Small intestine (tissue), 7 donors: ENCODE data around the gene OARD1. TPM values are rescaled to one million over a fixed set of nuclear protein-coding genes. Genes with fewer than 3 reads are reported as not detected.
"Not testable (repeated sequence)": the region's sequence is repeated elsewhere in the genome, so short reads cannot be mapped to it uniquely, and the experiment has no call there.

ENCODE experiments used
- DNase-seq, 2 donors: peaks; one replicate each; pipeline versions ENCODE4 v3.0.0 to v3.0.0-alpha.2; 2013
- FAIRE-seq: peaks from 2 replicates; lab custom pipeline; 2012; peaks lifted over from hg19 to GRCh38; lab: Jason Lieb, UNC
- H3K27ac ChIP-seq, 3 donors: one replicate each; pipeline ENCODE4 v1.5.1; 2013; ENCODE audit warnings: low read length in 2 of 3, mild to moderate bottlenecking in 2 of 3, control low read depth in 1 of 3, inconsistent platforms in 1 of 3, low read depth in 1 of 3, moderate library complexity in 1 of 3
- H3K27me3 ChIP-seq, 3 donors: one replicate each; pipeline ENCODE4 v1.6.1; 2013; ENCODE audit warnings: low read length in 3 of 3, inconsistent platforms in 1 of 3; ENCODE audit not compliant: control insufficient read depth in 3 of 3, insufficient read depth in 3 of 3
- H3K36me3 ChIP-seq, 3 donors: one replicate each; pipeline ENCODE4 v1.6.1; 2013; ENCODE audit warnings: low read length in 3 of 3, inconsistent platforms in 1 of 3, low read depth in 1 of 3, mild to moderate bottlenecking in 1 of 3, moderate library complexity in 1 of 3; ENCODE audit not compliant: control insufficient read depth in 3 of 3, insufficient read depth in 2 of 3
- H3K4me1 ChIP-seq, 3 donors: one replicate each; pipeline ENCODE4 v1.6.1; 2013; ENCODE audit warnings: low read length in 2 of 3, inconsistent platforms in 1 of 3, low read depth in 1 of 3, mild to moderate bottlenecking in 1 of 3, moderate library complexity in 1 of 3; ENCODE audit not compliant: control insufficient read depth in 3 of 3, insufficient read depth in 2 of 3
- H3K4me3 ChIP-seq, 3 donors: one replicate each; pipeline ENCODE4 v1.5.1; 2013; ENCODE audit warnings: low read length in 3 of 3, control low read depth in 1 of 3, inconsistent platforms in 1 of 3, low read depth in 1 of 3, mild to moderate bottlenecking in 1 of 3, moderate library complexity in 1 of 3
- H3K9me3 ChIP-seq, 2 donors: one replicate each; pipeline ENCODE4 v1.6.1; 2013; ENCODE audit warnings: low read depth in 1 of 2, low read length in 1 of 2; ENCODE audit not compliant: control insufficient read depth in 2 of 2, insufficient read depth in 1 of 2
- WGBS, 3 donors: extraction: QIAGEN DNeasy Blood & Tissue Kit; methylation state at CpG; one replicate each; pipeline ENCODE4 v1.1.7; 2013; 5-methylcytosine and 5-hydroxymethylcytosine counted together
- polyA plus RNA-seq, 4 donors: library from polyadenylated mRNA; stranded (reverse) in 3 of 4; unstranded in 1 of 4; fragments of 200-250 nt in 3 of 4; fragments of 120-200 nt in 1 of 4; gene quantifications; one replicate each; pipeline versions ENCODE4 v1.2.1 to v1.2.3, GENCODE V29; 2013
- donor health status: healthy with polysubstance abuse.
- donor health status: control.
- donor health status: control.
- donor health status: Bipolar disorder and iron deficiency.
- donor health status: healthy.

OARD1 gene
- polyA plus RNA-seq, 4 donors, result 31.3 to 78.1 (median 43.6) TPM

DNA sequence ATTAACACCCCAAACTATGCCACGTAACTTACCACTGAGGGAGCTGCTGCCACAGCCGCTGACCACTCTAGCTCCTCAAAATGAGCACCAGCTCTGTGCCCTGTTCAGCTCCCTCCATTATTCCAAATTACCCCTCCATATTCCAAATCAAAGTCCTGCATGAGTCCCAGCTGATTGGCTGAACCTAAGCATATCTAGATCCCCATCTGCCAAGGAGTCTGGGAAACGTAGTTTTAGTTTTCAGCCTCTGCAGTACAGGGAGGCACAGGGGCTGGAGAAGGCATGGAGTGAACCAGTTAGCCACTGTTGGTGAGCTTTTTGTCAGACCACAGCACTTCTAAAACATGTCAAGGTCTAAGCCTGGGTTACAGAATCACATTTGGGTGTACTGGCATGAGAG is 49.0 kb downstream of the OARD1 start:
- FAIRE-seq, result no peak
- WGBS, 3 donors, result 85 to 90% (median 90%) methylated on average over 3 of the region's 3 CpGs
- DNase-seq, result no peak
- H3K36me3 ChIP-seq, result peaks cover 0 to 19% (median 2%) of the 10 kb centered on the region in 3 donors
- no peak overlapping the region for H3K4me3 ChIP-seq
- peaks cover 0 to 8% of the 10 kb centered on the region in 2 donors for H3K9me3 ChIP-seq
- no peak overlapping the region for H3K27ac ChIP-seq
- H3K27me3 ChIP-seq, result no peaks in the 10 kb centered on the region
- H3K4me1 ChIP-seq, result peaks cover 0 to 14% (median 0%) of the 10 kb centered on the region in 3 donors

DNA sequence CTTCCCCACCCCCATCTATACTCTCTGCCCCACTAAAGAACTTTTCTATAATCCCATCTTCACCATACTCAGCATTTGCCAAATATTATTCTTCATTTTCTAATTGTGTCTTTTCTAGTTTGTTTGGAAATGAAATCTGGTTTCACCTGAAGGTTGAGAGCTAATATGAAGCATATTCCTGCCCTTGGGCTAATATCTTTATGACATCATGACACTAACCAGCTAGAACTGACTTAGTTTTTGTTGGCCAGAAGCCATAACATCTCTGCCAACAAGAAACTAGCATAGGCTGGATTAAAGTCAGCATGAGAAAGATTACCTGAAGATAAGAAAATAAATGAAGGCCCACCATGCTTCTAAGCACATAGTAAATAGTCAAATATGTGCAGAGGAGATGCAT is 49.9 kb downstream of the OARD1 start:
- Histone ChIP-seq H3K4me3 (no peak overlapping the region), H3K4me1 (peaks cover 0 to 8% (median 0%) of the 10 kb centered on the region in 3 donors), H3K27ac (no peak overlapping the region), H3K27me3 (no peaks in the 10 kb centered on the region), H3K9me3 (peaks cover 0 to 8% of the 10 kb centered on the region in 2 donors), H3K36me3 (peaks cover 0 to 10% (median 0%) of the 10 kb centered on the region in 3 donors)
- FAIRE-seq (no peak), DNase-seq (no peak)

- 86 to 98% (median 92%) methylated on average over 3 of the region's 3 CpGs for WGBS, 3 donors
- H3K9me3 ChIP-seq, result peaks cover 0 to 8% of the 10 kb centered on the region in 2 donors
- H3K27me3 ChIP-seq, result no peaks in the 10 kb centered on the region
- peaks cover 0 to 8% (median 0%) of the 10 kb centered on the region in 3 donors for H3K4me1 ChIP-seq
- peaks cover 0 to 10% (median 0%) of the 10 kb centered on the region in 3 donors for H3K36me3 ChIP-seq
- FAIRE-seq (no peak), DNase-seq (no peak)
- H3K27ac ChIP-seq, result no peak overlapping the region
- no peak overlapping the region for H3K4me3 ChIP-seq
Measured at GRCh38 chr6:41021832-41022231, 50.3 kb downstream of the OARD1 start.

GRCh38 chr6:41017663-41018062 is 54.5 kb downstream of the OARD1 start:
- Histone ChIP-seq H3K27ac (no peak overlapping the region), H3K4me1 (peaks cover 0 to 14% (median 0%) of the 10 kb centered on the region in 3 donors), H3K36me3 (no peaks in the 10 kb centered on the region), H3K4me3 (no peak overlapping the region), H3K9me3 (peaks cover 0 to 8% of the 10 kb centered on the region in 2 donors), H3K27me3 (no peaks in the 10 kb centered on the region)
- no peak for DNase-seq
- FAIRE-seq, result no peak
- WGBS, 3 donors, result 80 to 95% (median 88%) methylated on average over 1 of the region's 1 CpG

- 79 to 92% (median 89%) methylated on average over 4 of the region's 5 CpGs for WGBS, 3 donors
- H3K27ac ChIP-seq, H3K9me3 ChIP-seq, H3K4me3 ChIP-seq, FAIRE-seq, H3K36me3 ChIP-seq, DNase-seq, H3K27me3 ChIP-seq: not testable (repeated sequence)
- H3K4me1 ChIP-seq, result peaks cover 0 to 10% (median 0%) of the 10 kb centered on the region in 3 donors
Measured at GRCh38 chr6:41015860-41016259, 56.3 kb downstream of the OARD1 start.

GRCh38 chr6:41014780-41015179 is 57.4 kb downstream of the OARD1 start:
- Histone ChIP-seq H3K27ac (no peak overlapping the region), H3K27me3 (no peaks in the 10 kb centered on the region), H3K4me1 (peaks cover 0 to 10% (median 0%) of the 10 kb centered on the region in 3 donors), H3K4me3 (no peak overlapping the region), H3K9me3 (no peaks in the 10 kb centered on the region), H3K36me3 (no peaks in the 10 kb centered on the region)
- FAIRE-seq, result no peak
- 90 to 94% (median 90%) methylated on average over 4 of the region's 4 CpGs for WGBS, 3 donors
- no peak for DNase-seq

Other genes starting within 250 kb of the OARD1 start
- 100 to 1,000 TPM in 1 of 4 donors, 10 to 100 TPM in 3; 31.9 to 123 (median 45.3) TPM for gene UNC5CL, start 33.1 kb downstream of the OARD1 start, polyA plus RNA-seq
- 1 to 10 TPM in 3 of 4 donors, not detected in 1; 1.1 to 2.1 (median 1.9) TPM for gene TSPO2, start 29.9 kb downstream of the OARD1 start, polyA plus RNA-seq
- gene APOBEC2, start 19.2 kb downstream of the OARD1 start, polyA plus RNA-seq, result 1 to 10 TPM in 3 of 4 donors, under 1 TPM in 1; 0.64 to 5.1 (median 3.7) TPM
- gene NFYA, start 618 bp upstream of the OARD1 start, polyA plus RNA-seq, result 10 to 100 TPM in 1 of 4 donors, 1 to 10 TPM in 3; 4.6 to 30.8 (median 7.2) TPM
- under 1 TPM in 2 of 4 donors, not detected in 2; 0.07 to 0.16 TPM for gene TREML1, start 82.0 kb upstream of the OARD1 start, polyA plus RNA-seq
- under 1 TPM in 3 of 4 donors, not detected in 1; 0.16 to 0.81 (median 0.21) TPM for gene TREM2, start 90.8 kb upstream of the OARD1 start, polyA plus RNA-seq
- under 1 TPM in 3 of 4 donors, not detected in 1; 0.10 to 0.27 (median 0.13) TPM for gene TREML2, start 128.8 kb upstream of the OARD1 start, polyA plus RNA-seq
- not detected for gene TREML4, start 156.0 kb upstream of the OARD1 start, polyA plus RNA-seq
- 1 to 10 TPM in 2 of 4 donors, under 1 TPM in 1, not detected in 1; 0.04 to 1.8 (median 1.1) TPM for gene TREM1, start 214.3 kb upstream of the OARD1 start, polyA plus RNA-seq